Lung (tissue), 12 donors: ENCODE data around the gene RNF166. TPM values are rescaled to one million over a fixed set of nuclear protein-coding genes. Genes with fewer than 3 reads are reported as not detected.

Experiments used
- ATAC-seq: fragments of 200-7000 bp; cut with Tn5 transposase; one replicate; pipeline ENCODE4 v1.9.1; 2020; ENCODE audit warnings: moderate number of reproducible peaks; ENCODE audit not compliant: insufficient read depth, low FRiP score
- DNase-seq, 3 donors: peaks; one replicate each; pipeline ENCODE4 v3.0.0-alpha.2; 2013 to 2017
- H3K27ac ChIP-seq, 2 donors: one replicate each; pipeline ENCODE4 v1.5.1; 2013; ENCODE audit warnings: mild to moderate bottlenecking in 2 of 2, moderate library complexity in 2 of 2, control low read depth in 1 of 2, inconsistent platforms in 1 of 2, low read depth in 1 of 2, low read length in 1 of 2
- H3K27me3 ChIP-seq, 3 donors: one replicate each; pipeline ENCODE4 v1.5.1; 2013; ENCODE audit warnings: low read length in 2 of 3; ENCODE audit not compliant: control insufficient read depth in 3 of 3, insufficient read depth in 3 of 3
- H3K36me3 ChIP-seq, 4 donors: one replicate each; pipeline ENCODE4 v1.5.1; 2013; ENCODE audit warnings: low read length in 4 of 4, mild to moderate bottlenecking in 1 of 4, moderate library complexity in 1 of 4; ENCODE audit not compliant: control insufficient read depth in 4 of 4, insufficient read depth in 4 of 4
- H3K4me1 ChIP-seq, 5 donors: one replicate each; pipeline ENCODE4 v1.5.1; 2013; ENCODE audit warnings: low read length in 5 of 5, mild to moderate bottlenecking in 2 of 5, moderate library complexity in 1 of 5; ENCODE audit not compliant: control insufficient read depth in 5 of 5, insufficient read depth in 5 of 5
- H3K4me3 ChIP-seq: one replicate; pipeline ENCODE4 v1.5.1; 2013; ENCODE audit warnings: mild to moderate bottlenecking, control low read depth, moderate library complexity
- H3K9ac ChIP-seq, 2 donors: one replicate each; pipeline ENCODE4 v1.5.1; 2013; ENCODE audit warnings: low read length in 2 of 2, control low read depth in 1 of 2; ENCODE audit not compliant: insufficient read depth in 1 of 2
- H3K9me3 ChIP-seq, 4 donors: one replicate each; pipeline ENCODE4 v1.5.1; 2013; ENCODE audit warnings: low read length in 3 of 4, mild to moderate bottlenecking in 1 of 4, moderate library complexity in 1 of 4; ENCODE audit not compliant: control insufficient read depth in 4 of 4, insufficient read depth in 3 of 4
- CTCF ChIP-seq: IDR thresholded peaks from 2 replicates; pipeline ENCODE4 v1.5.1; 2012; ENCODE audit warnings: mild to moderate bottlenecking; ENCODE audit errors: control extremely low read depth, extremely low read depth
- WGBS, 2 donors: extraction: QIAGEN DNeasy Blood & Tissue Kit; methylation state at CpG; one replicate each; pipeline ENCODE4 v1.1.7; 2013; 5-methylcytosine and 5-hydroxymethylcytosine counted together
- polyA plus RNA-seq, 2 donors: library from polyadenylated mRNA; stranded (reverse); fragments of 200-250 nt; gene quantifications; one replicate each; pipeline ENCODE4 v1.2.1, GENCODE V29; 2013
- total RNA-seq, 2 donors: library from RNA; depleted of rRNA in 1 of 2; stranded (reverse); fragments of >200 nt in 1 of 2; gene quantifications; one replicate each; pipeline ENCODE4 v1.2.1, GENCODE V29; 2014 to 2021
- donor health status: control.
- donor health status: control.
- donor health status: Bipolar disorder and iron deficiency.
- donor health status: healthy.
- donor health status: DM: yes; HTN: yes; CAD: no.

RNF166 gene
- total and polyA plus RNA-seq, 4 donors = 15.2 to 51.6 (median 44.1) TPM

GRCh38 chr16:88705801-88706228 is 393 bp downstream of the RNF166 start:
- H3K9ac ChIP-seq = peak overlapping the region in 1 of 2 donors; percentile 17
- DNase-seq (no peak), ATAC-seq (no peak)
- peaks cover 0 to 6% (median 0%) of the 10 kb centered on the region in 4 donors for H3K36me3 ChIP-seq
- H3K4me3 ChIP-seq = peak overlapping the region; percentile 75
- no peak for TF ChIP-seq CTCF
- 1% methylated on average over 27 to 57 of the region's 57 CpGs for WGBS, 2 donors
- peaks cover 0 to 35% (median 5%) of the 10 kb centered on the region in 5 donors for H3K4me1 ChIP-seq
- no peaks in the 10 kb centered on the region for H3K27me3 ChIP-seq
- peaks cover 0 to 2% (median 0%) of the 10 kb centered on the region in 4 donors for H3K9me3 ChIP-seq
- H3K27ac ChIP-seq = peak overlapping the region; percentile 86 to 92

GRCh38 chr16:88705076-88705684 is 1.0 kb downstream of the RNF166 start:
- Histone ChIP-seq H3K36me3 (peaks cover 0 to 7% (median 1%) of the 10 kb centered on the region in 4 donors), H3K9me3 (peaks cover 0 to 2% (median 0%) of the 10 kb centered on the region in 4 donors), H3K4me3 (peak overlapping the region; percentile 75), H3K27me3 (no peaks in the 10 kb centered on the region), H3K27ac (peak overlapping the region; percentile 86 to 92), H3K9ac (peak overlapping the region in 1 of 2 donors; percentile 17), H3K4me1 (peaks cover 0 to 41% (median 5%) of the 10 kb centered on the region in 5 donors)
- DNase-seq = no peak
- WGBS, 2 donors = 21 to 25% methylated on average over 9 of the region's 9 CpGs
- TF ChIP-seq CTCF = no peak
- no peak for ATAC-seq

GRCh38 chr16:88703486-88704309 is 2.5 kb downstream of the RNF166 start:
- 18 to 45% methylated on average over 26 of the region's 26 CpGs for whole genome bisulfite sequencing, 2 donors
- Histone ChIP-seq H3K9me3 (no peaks in the 10 kb centered on the region), H3K9ac (no peak overlapping the region), H3K4me3 (no peak overlapping the region), H3K36me3 (peaks cover 0 to 15% (median 4%) of the 10 kb centered on the region in 4 donors), H3K27ac (peak overlapping the region in 1 of 2 donors; percentile 92), H3K27me3 (no peaks in the 10 kb centered on the region), H3K4me1 (peaks cover 0 to 42% (median 5%) of the 10 kb centered on the region in 5 donors)
- DNase-seq (no peak), ATAC-seq (no peak)
- TF ChIP-seq CTCF = no peak
